HepG2 (cell line): ENCODE measurements around the gene TMEM8B.

Experiments used
- CTCF ChIP-seq: sonication (generic); formaldehyde crosslinking; IDR thresholded peaks from 2 replicates; pipeline ENCODE4 v1.5.0; 2020; ENCODE audit warnings: mild to moderate bottlenecking, missing genetic modification reagents, moderate library complexity
- HDAC2 ChIP-seq: sonication (generic); formaldehyde crosslinking; IDR thresholded peaks from 2 replicates; pipeline ENCODE4 v1.4.0; 2020; ENCODE audit warnings: missing genetic modification reagents
- HDAC6 ChIP-seq: fragments of 200-600 bp; sonication (generic); IDR thresholded peaks from 2 replicates; pipeline ENCODE4 v1.7.0; 2017; ENCODE audit warnings: mild to moderate bottlenecking, antibody characterized with exemption, low read length, low read depth
- HOXD1 ChIP-seq: sonication (generic); formaldehyde crosslinking; IDR thresholded peaks from 2 replicates; pipeline ENCODE4 v1.5.0; 2020; ENCODE audit warnings: missing genetic modification reagents
- JUND ChIP-seq: sonication (generic); formaldehyde crosslinking; IDR thresholded peaks from 2 replicates; pipeline ENCODE4 v1.8.0; 2022; ENCODE audit warnings: mild to moderate bottlenecking, missing genetic modification reagents
- MEIS1 ChIP-seq: sonication (generic); formaldehyde crosslinking; IDR thresholded peaks from 2 replicates; pipeline ENCODE4 v1.9.0; 2021; ENCODE audit warnings: mild to moderate bottlenecking, missing genetic modification reagents, moderate library complexity, borderline replicate concordance
- PHF21A ChIP-seq: sonication (generic); formaldehyde crosslinking; IDR thresholded peaks from 2 replicates; pipeline ENCODE4 v1.5.0; 2020; ENCODE audit warnings: mild to moderate bottlenecking, missing genetic modification reagents
- POLR2AphosphoS5 ChIP-seq: IDR thresholded peaks from 2 replicates; pipeline ENCODE4 v1.6.1; 2012; ENCODE audit warnings: low read depth, low read length
- RAD21 ChIP-seq: fragments of 450-650 bp; formaldehyde crosslinking; IDR thresholded peaks from 2 replicates; pipeline ENCODE4 v1.5.0; 2020; ENCODE audit warnings: mild to moderate bottlenecking
- RFX5 ChIP-seq: IDR thresholded peaks from 2 replicates; pipeline ENCODE4 v1.6.1; 2011; ENCODE audit warnings: low read depth, low read length, improper control_type of control experiment
- RORA ChIP-seq: sonication (generic); formaldehyde crosslinking; IDR thresholded peaks from 2 replicates; pipeline ENCODE4 v1.5.0; 2020; ENCODE audit warnings: mild to moderate bottlenecking, missing genetic modification reagents, moderate library complexity
- TGIF2 ChIP-seq: IDR thresholded peaks from 2 replicates; pipeline ENCODE4 v1.6.1; 2016; ENCODE audit warnings: control low read depth, missing compliant biosample characterization
- TF ChIP-seq, protein P1 (sequence below): sonication (generic); formaldehyde crosslinking; IDR thresholded peaks from 2 replicates; pipeline ENCODE4 v1.4.0; 2020; ENCODE audit warnings: missing genetic modification reagents

- TF ChIP-seq HDAC6 = no peak
- no peak for TF ChIP-seq HDAC2 (CRISPR knock-in tag)
- TF ChIP-seq, protein P1, sequence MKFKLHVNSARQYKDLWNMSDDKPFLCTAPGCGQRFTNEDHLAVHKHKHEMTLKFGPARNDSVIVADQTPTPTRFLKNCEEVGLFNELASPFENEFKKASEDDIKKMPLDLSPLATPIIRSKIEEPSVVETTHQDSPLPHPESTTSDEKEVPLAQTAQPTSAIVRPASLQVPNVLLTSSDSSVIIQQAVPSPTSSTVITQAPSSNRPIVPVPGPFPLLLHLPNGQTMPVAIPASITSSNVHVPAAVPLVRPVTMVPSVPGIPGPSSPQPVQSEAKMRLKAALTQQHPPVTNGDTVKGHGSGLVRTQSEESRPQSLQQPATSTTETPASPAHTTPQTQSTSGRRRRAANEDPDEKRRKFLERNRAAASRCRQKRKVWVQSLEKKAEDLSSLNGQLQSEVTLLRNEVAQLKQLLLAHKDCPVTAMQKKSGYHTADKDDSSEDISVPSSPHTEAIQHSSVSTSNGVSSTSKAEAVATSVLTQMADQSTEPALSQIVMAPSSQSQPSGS = no peak
- TF ChIP-seq RFX5 = no peak
- no peak for TF ChIP-seq TGIF2
- TF ChIP-seq JUND (CRISPR knock-in tag) = no peak
- TF ChIP-seq RORA (CRISPR knock-in tag) = no peak
- no peak for TF ChIP-seq PHF21A
- TF ChIP-seq POLR2AphosphoS5 = no peak
- no peak for TF ChIP-seq RAD21
- TF ChIP-seq HOXD1 (CRISPR knock-in tag) = no peak
- TF ChIP-seq CTCF (CRISPR knock-in tag) = no peak
- no peak for TF ChIP-seq MEIS1 (CRISPR knock-in tag)
These were observed 27.9 kb downstream of the TMEM8B start for GRCh38 chr9:35856882-35857281.
